Measurements from ENCODE around the gene SETSIP.

The SETSIP gene

GRCh38 chr1:92080128-92080985 is 5.1 kb upstream of the SETSIP start, which contains the start of gene BTBD8 (continued):
- TF ChIP-seq MZF1 (tag by site-specific recombination; IDR thresholded peaks at IDR 0.05; ENCODE audit: borderline replicate concordance) (peak; percentile 44; the same call in 1 of the 2 replicates), ZNF24 (tag by site-specific recombination; IDR thresholded peaks at IDR 0.05) (peak; percentile 15), SCRT2 (tag by site-specific recombination; IDR thresholded peaks at IDR 0.05) (no peak), ZSCAN30 (tag by site-specific recombination; IDR thresholded peaks at IDR 0.05) (0 out of 2 replicates have a peak, but pooled peaks have one; percentile 5), ZNF211 (tag by site-specific recombination; IDR thresholded peaks at IDR 0.05; ENCODE audit: low read depth) (no peak), ZNF704 (tag by site-specific recombination; IDR thresholded peaks at IDR 0.05) (no peak), ZNF791 (tag by site-specific recombination; IDR thresholded peaks at IDR 0.05) (no peak), ZNF544 (tag by site-specific recombination; IDR thresholded peaks at IDR 0.05) (no peak), ZNF621 (tag by site-specific recombination; IDR thresholded peaks at IDR 0.05) (no peak), ZNF645 (tag by site-specific recombination; IDR thresholded peaks at IDR 0.05) (no peak), ZNF747 (tag by site-specific recombination; IDR thresholded peaks at IDR 0.05) (no peak), ZNF433 (tag by site-specific recombination; IDR thresholded peaks at IDR 0.05; ENCODE audit: low read depth) (no peak), ZNF776 (tag by site-specific recombination; IDR thresholded peaks at IDR 0.05; ENCODE audit: borderline replicate concordance) (no peak), ZNF350 (tag by site-specific recombination; IDR thresholded peaks at IDR 0.05) (no peak), ZNF768 (tag by site-specific recombination; IDR thresholded peaks at IDR 0.05) (no peak), GFI1B (tag by site-specific recombination; IDR thresholded peaks at IDR 0.05) (no peak), ZFHX2 (tag by site-specific recombination; conservative IDR thresholded peaks at IDR 0.05) (peak; percentile 74), ZNF600 (tag by site-specific recombination; IDR thresholded peaks at IDR 0.05) (peak; percentile 62), ZNF214 (tag by site-specific recombination; IDR thresholded peaks at IDR 0.05; ENCODE audit: borderline replicate concordance) (no peak), ZNF76 (tag by site-specific recombination; IDR thresholded peaks at IDR 0.05; ENCODE audit: borderline replicate concordance, low read depth) (peak; percentile 67; the same call in 1 of the 2 replicates), ZFP41 (tag by site-specific recombination; IDR thresholded peaks at IDR 0.05; ENCODE audit: borderline replicate concordance) (no peak), ZNF629 (tag by site-specific recombination; IDR thresholded peaks at IDR 0.05) (peak; percentile 49; the same call in 1 of the 2 replicates), GLI2 (tag by site-specific recombination; IDR thresholded peaks at IDR 0.05; ENCODE audit: borderline replicate concordance, low read depth) (no peak), HOXC10 (CRISPR knock-in tag; IDR thresholded peaks at IDR 0.05) (no peak), ZNF184 (tag by site-specific recombination; IDR thresholded peaks at IDR 0.05) (no peak), ZNF473 (tag by site-specific recombination; IDR thresholded peaks at IDR 0.05) (no peak), ZFP37 (tag by site-specific recombination; IDR thresholded peaks at IDR 0.05) (peak; percentile 58; the same call in 1 of the 2 replicates), ZNF19 (tag by site-specific recombination; IDR thresholded peaks at IDR 0.05; ENCODE audit: low read depth) (no peak), ZNF837 (tag by site-specific recombination; IDR thresholded peaks at IDR 0.05) (no peak), YY2 (tag by site-specific recombination; IDR thresholded peaks at IDR 0.05) (no peak), ZNF341 (tag by site-specific recombination; IDR thresholded peaks at IDR 0.05; ENCODE audit: low read depth) (peak; percentile 64)
- TF ChIP-seq, protein P1, sequence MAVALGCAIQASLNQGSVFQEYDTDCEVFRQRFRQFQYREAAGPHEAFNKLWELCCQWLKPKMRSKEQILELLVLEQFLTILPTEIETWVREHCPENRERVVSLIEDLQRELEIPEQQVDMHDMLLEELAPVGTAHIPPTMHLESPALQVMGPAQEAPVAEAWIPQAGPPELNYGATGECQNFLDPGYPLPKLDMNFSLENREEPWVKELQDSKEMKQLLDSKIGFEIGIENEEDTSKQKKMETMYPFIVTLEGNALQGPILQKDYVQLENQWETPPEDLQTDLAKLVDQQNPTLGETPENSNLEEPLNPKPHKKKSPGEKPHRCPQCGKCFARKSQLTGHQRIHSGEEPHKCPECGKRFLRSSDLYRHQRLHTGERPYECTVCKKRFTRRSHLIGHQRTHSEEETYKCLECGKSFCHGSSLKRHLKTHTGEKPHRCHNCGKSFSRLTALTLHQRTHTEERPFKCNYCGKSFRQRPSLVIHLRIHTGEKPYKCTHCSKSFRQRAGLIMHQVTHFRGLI (tag by site-specific recombination; IDR thresholded peaks at IDR 0.05): no peak
- TF ChIP-seq, protein P2, sequence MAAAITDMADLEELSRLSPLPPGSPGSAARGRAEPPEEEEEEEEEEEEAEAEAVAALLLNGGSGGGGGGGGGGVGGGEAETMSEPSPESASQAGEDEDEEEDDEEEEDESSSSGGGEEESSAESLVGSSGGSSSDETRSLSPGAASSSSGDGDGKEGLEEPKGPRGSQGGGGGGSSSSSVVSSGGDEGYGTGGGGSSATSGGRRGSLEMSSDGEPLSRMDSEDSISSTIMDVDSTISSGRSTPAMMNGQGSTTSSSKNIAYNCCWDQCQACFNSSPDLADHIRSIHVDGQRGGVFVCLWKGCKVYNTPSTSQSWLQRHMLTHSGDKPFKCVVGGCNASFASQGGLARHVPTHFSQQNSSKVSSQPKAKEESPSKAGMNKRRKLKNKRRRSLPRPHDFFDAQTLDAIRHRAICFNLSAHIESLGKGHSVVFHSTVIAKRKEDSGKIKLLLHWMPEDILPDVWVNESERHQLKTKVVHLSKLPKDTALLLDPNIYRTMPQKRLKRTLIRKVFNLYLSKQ (tag by site-specific recombination; IDR thresholded peaks at IDR 0.05; ENCODE audit: borderline replicate concordance): no peak
- TF ChIP-seq, protein P3, sequence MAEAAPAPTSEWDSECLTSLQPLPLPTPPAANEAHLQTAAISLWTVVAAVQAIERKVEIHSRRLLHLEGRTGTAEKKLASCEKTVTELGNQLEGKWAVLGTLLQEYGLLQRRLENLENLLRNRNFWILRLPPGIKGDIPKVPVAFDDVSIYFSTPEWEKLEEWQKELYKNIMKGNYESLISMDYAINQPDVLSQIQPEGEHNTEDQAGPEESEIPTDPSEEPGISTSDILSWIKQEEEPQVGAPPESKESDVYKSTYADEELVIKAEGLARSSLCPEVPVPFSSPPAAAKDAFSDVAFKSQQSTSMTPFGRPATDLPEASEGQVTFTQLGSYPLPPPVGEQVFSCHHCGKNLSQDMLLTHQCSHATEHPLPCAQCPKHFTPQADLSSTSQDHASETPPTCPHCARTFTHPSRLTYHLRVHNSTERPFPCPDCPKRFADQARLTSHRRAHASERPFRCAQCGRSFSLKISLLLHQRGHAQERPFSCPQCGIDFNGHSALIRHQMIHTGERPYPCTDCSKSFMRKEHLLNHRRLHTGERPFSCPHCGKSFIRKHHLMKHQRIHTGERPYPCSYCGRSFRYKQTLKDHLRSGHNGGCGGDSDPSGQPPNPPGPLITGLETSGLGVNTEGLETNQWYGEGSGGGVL (tag by site-specific recombination; IDR thresholded peaks at IDR 0.05): no peak
